Cardiac fibroblast (primary cell): ENCODE data around the gene FNDC11.

Source experiments
- DNase-seq, 2 donors: peaks; one replicate each; pipeline versions ENCODE4 v3.0.0 to v3.0.0-alpha.2; 2010; ENCODE audit warnings: low read depth in 2 of 2
- H3K4me3 ChIP-seq, 2 donors: replicated peaks in 1 of 2; 1 replicate in 1 of 2; 2 replicates in 1 of 2; pipeline ENCODE4 v1.5.1; 2011; ENCODE audit warnings: low read depth in 2 of 2, low read length in 2 of 2, mild to moderate bottlenecking in 2 of 2, moderate library complexity in 1 of 2
- CTCF ChIP-seq: IDR thresholded peaks from one replicate; pipeline ENCODE4 v1.5.1; 2011; ENCODE audit warnings: low read depth, mild to moderate bottlenecking, low read length, inconsistent platforms

FNDC11 gene

GRCh38 chr20:63525971-63526370 lies 28.0 kb upstream of the FNDC11 start:
- TF ChIP-seq CTCF = no peak
- H3K4me3 ChIP-seq = no peak overlapping the region
- DNase-seq = no peak

GRCh38 chr20:63527184-63527583 lies 26.8 kb upstream of the FNDC11 start:
- TF ChIP-seq CTCF = no peak
- no peak for DNase-seq
- no peak overlapping the region for H3K4me3 ChIP-seq

- no peak for TF ChIP-seq CTCF
- no peak for DNase-seq
- no peak overlapping the region for H3K4me3 ChIP-seq
Measured at GRCh38 chr20:63529180-63529860, 24.6 kb upstream of the FNDC11 start.

- DNase-seq = no peak
- H3K4me3 ChIP-seq = no peak overlapping the region
- no peak for TF ChIP-seq CTCF
Measured at GRCh38 chr20:63529861-63530787, 23.8 kb upstream of the FNDC11 start.

- no peak for DNase-seq
- no peak overlapping the region for H3K4me3 ChIP-seq
- no peak for TF ChIP-seq CTCF
Measured at GRCh38 chr20:63530788-63531160, 23.2 kb upstream of the FNDC11 start.

GRCh38 chr20:63531686-63532448 lies 22.1 kb upstream of the FNDC11 start:
- no peak for TF ChIP-seq CTCF
- no peak for DNase-seq
- no peak overlapping the region for H3K4me3 ChIP-seq
